Measurements from ENCODE around the gene FAM50B. TPM values are rescaled to one million over a fixed set of nuclear protein-coding genes. Genes with fewer than 3 reads are reported as not detected.

FAM50B gene
- total RNA-seq, 1 experiment from 2014 or later, result 1.4 TPM

DNA sequence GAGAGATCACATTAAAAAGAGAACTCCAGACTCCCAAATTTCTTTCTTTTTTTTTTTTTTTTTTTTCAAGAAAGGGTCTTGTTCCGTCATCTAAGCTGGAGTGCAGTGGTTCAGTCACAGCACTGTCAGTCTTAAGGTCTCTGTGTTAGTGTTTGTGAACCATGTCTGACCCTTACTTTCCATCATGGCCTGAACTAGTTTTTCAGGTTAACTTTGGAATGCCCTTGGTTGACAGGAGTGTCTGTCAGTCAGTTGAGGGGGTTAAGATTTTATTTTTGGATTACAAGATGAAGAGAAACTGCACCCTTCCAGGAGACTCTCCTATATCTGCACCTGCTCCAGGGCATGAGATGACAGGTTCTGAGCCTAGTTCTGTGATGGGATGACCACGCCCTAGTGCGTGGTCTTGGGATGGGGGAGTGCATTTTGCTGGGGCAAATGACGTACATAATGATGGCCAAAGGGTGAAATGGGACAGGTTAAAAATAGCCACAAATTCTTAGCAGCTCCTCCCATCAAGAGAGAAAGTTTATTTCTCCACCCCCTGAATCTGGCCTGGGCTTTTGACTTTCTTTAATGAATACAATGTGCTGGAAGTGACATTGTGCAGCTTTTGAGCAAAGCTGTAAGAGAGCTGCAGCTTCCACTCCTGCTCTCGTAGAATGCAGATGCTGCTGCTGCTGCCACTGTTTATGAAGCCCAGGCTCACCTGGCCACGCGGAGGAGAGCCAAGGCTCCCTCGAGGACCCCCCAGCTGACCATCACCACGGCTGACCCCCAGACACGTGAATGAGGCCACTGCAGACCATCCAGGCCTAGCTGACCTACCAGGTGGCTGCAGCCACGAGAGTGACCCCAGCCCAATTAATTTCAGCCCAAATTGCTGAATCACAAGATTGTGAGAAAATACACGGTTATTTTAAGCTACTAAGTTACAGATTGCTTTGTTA is 29.7 kb upstream of the FAM50B start:
- DNase-seq (ENCODE audit: extremely low read depth, low read depth), result no peak

DNA sequence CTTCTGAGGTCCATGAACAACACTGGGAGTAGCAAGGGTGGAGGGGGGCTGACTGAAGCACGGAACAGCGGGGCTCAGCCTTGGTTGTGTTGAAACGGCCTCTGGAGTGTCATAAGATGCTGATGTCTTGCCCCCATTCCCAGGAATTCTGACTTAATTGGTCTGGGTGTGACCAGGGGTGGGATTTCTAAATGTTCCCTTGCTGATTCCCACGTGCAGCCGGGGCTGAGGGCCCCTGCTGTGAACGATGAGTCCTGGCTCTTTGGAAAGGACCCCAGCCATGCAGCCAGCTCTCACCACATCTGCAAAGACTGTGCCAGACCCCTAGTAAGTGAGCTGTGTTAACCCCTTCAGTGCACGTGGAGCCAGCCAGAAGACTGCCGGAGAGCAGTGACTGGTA is 28.6 kb upstream of the FAM50B start:
- DNase-seq (ENCODE audit: extremely low read depth, low read depth), result no peak

- DNase-seq (ENCODE audit: extremely low read depth, low read depth), result no peak
Measured at GRCh38 chr6:3822747-3823445, 26.3 kb upstream of the FAM50B start.

DNA sequence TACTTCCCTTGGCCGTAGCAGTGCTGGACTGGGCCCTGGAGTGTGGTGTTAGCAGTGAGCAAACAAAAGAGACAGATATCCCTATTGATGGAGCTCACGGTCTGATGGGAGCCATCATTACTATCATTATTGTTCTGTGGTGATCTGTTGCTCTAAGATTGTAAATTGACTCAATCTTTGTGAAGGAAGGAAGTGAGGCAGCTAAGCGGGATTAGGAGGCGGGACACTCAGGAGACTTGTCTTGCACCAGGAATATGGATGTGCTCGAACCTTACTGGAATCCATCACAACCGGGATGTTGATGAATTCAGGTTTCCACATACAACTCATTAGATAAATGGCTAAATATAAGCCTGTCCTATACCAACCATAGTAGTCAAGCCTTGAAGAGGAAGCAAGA is 25.5 kb upstream of the FAM50B start:
- no peak for DNase-seq (ENCODE audit: extremely low read depth, low read depth)

GRCh38 chr6:3825331-3825831 is 23.8 kb upstream of the FAM50B start:
- DNase-seq (ENCODE audit: extremely low read depth, low read depth), result no peak

- DNase-seq (ENCODE audit: extremely low read depth, low read depth), result peak; percentile 55
Measured at GRCh38 chr6:3825851-3826581, 23.2 kb upstream of the FAM50B start.

DNA sequence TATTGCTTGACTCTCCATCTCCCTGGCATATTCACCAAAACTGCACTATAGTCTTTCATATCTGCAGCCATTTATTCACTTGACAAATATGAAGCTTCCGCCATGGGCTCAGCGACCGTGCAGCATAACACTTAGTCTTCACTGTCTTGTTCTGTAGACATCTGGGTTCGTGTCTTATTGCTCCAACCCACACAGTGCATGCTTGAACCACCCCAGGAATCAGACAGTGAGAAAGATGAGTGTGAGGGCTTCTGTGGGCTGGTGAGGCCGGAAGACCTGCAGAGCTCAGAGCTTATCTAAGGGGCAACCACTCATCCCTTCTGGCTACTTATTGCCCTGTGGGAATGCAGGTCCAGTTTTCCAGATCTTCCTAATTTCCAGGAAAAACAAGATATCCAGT is 19.9 kb upstream of the FAM50B start:
- no peak for DNase-seq (ENCODE audit: extremely low read depth, low read depth)

- DNase-seq (ENCODE audit: extremely low read depth, low read depth), result no peak
Measured at GRCh38 chr6:3830806-3831205, 18.4 kb upstream of the FAM50B start.

DNA sequence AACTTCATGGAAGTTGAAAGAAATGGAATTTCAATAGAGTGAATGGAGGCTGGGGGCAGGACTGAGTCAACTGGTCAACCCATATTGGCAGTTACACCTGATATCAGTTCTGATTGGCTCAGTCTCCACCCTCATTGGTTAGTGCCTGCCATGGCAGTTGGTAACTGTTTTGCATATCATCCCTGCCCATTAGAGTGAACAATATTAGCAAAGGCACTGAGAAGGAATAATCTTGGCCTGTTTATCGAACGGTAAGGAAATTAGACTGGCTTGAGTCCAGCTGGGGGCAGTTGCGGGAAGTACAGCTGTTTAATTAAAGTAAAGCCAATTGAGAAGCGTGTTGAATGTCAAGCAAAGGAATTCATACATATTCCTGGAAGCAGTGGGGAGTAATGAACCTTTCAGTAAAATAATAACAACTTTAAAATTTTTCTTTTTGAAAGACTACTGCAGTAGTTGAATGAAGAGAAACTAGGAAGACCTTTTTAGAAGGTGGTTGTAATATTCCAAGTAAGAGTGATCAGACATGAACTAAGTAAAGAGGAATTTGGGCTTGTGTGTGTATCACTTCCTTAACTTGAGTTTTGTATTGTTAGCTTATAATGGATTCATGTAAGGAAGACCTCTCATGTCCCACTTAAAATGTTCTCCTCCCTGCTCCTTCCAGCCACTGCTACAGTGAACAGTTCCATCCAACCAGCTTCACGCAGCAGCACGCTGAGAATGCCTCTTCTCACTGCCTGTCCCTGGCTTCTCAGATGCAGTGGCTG is 17.2 kb upstream of the FAM50B start:
- no peak for DNase-seq (ENCODE audit: extremely low read depth, low read depth)

DNA sequence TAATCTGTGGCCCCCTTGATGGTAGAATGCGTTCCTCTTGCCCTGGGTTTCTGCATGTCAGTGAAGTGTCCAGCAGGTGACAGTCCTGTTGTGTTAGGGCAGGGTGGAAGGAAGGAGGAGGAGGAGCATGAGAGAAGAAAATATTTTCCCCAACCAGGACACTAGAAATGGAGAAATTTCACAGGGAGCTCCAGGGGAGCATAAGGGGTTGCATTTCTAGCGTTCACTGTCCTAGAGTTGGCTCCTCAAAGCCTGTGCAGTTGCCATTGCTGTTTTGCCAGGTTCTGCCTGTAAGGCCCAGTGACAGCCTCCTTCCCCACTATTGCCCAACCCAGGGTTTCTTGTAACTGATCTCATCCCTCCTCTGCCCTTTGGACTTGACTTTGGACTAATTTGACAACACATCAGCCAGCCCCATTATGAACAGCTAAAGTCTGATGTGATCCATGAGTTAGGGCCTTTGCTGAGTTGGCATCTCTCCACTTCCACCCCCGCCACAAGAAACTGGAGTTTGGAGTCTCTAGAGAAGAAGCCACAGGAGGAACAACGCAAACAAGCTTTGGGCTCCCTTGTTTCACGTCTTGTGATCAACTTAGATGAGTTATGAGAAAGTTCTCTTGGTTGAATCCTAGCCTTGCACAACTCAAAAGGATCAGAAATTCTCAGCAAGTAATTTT is 14.0 kb upstream of the FAM50B start:
- DNase-seq (ENCODE audit: extremely low read depth, low read depth), result no peak

GRCh38 chr6:3835785-3836184 is 13.4 kb upstream of the FAM50B start:
- DNase-seq (ENCODE audit: extremely low read depth, low read depth), result no peak

GRCh38 chr6:3836566-3836965 is 12.6 kb upstream of the FAM50B start:
- no peak for DNase-seq (ENCODE audit: extremely low read depth, low read depth)

GRCh38 chr6:3837781-3838180 is 11.4 kb upstream of the FAM50B start:
- DNase-seq (ENCODE audit: extremely low read depth, low read depth), result no peak

DNA sequence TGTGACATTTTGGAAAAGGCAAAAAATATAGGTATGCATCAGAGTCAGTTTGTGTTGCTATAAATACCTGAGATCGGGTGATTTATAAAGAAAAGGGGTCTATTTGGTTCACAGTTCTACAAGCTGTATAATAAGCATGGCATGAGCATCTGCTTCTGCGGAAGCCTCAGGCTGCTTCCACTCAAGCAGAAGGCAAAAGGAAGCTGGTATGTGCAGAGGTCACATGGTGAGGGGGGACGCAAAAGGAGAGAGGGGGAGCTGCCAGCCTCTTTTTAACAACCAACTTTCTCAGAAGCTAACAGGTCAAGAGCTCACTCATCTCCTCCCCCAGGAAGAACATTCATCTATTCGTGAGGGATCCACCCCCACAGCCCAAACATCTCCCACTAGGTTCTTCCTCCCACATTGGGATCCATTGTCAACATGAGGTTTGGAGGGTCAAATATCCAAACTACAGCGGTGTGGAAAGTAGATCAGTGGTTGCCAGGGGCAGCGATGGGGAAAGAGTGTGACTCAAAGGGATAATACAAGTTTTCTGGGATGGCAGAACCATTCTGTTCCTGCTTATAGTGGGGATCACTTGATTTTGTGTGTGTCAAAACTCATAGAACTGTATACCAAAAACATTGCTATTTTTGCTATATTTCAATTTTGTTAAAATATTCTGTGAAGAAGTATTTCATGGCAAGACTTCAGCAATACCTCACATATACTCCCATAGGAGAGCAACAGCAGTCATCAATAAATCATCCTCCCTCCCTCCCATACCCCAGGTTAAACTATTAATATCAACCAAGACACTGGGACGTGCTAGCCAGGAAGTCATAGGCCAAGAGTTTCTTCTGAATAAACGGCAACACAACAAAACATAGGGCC is 9.9 kb upstream of the FAM50B start:
- DNase-seq (ENCODE audit: extremely low read depth, low read depth), result no peak

DNA sequence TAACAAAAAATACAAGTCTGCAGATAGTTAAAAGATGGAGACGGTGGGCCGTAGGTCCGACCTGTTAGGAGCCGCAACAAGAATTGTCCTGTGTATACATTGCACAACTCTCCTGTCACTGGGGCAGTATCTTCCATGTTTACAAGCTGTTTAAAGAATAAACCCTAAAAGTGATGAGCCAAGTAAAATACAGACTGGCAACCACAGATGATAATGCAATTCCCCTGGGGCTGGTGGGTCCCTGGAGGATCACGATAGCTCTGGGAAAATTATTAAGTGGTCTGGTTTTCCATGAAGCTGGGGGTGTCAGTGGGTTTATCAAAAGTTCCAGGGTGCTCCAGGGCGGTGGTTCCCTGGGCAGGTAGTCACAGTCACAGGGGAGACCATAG is 8.1 kb upstream of the FAM50B start:
- DNase-seq (ENCODE audit: extremely low read depth, low read depth), result no peak

DNA sequence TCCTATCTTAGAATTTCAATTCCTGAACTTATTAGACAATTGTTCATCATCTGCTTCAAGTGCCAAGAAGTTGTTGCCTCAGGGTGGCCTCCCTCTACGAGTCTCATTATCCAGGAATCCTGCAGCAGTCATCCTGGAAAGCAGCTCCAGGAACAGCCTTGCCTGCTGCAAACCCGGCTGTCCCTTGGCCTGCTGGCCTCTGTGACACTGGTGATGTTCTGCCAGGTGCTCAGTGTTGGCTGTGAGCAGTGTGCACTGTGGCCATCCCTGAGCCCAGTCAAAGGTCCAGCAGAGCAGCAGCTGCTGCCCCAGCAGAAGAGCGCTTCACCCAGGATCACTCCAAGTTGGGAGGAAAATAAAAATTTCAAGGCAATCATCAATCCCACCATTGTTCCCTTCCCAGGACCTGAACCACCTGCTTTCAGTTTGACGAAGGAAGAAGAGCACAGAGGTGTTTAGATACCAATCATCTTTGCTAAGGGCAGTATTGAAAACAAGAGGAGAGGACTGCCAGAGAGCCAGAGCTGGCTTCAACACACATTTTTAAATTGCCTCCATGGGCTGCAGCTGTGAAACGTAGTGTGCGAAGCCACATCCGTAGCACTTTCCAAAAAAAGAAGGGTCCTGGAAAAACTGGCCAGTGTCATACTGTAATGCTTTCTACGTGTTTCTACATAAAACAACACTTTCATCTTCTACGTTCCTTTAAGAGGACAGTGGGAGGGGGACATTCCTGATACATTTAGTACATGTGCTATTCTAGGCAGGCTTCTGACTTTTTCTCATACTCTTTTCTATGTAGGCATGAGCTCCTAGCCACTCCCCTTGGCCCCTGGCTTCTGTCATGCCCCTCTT is 7.2 kb upstream of the FAM50B start:
- no peak for DNase-seq (ENCODE audit: extremely low read depth, low read depth)

- DNase-seq (ENCODE audit: extremely low read depth, low read depth), result no peak
Measured at GRCh38 chr6:3843379-3844096, 5.6 kb upstream of the FAM50B start.

All from NCI-H460 (cell line).